Peyer's patch (tissue), 4 donors: ENCODE measurements around the gene OR2J1. TPM values are rescaled to one million over a fixed set of nuclear protein-coding genes. Genes with fewer than 3 reads are reported as not detected.

Experiments
- DNase-seq, 3 donors: peaks; one replicate each; pipeline ENCODE4 v3.0.0-alpha.2; 2017 to 2019
- H3K27ac ChIP-seq, 4 donors: fragments of 200-600 bp; sonication (generic); one replicate each; pipeline ENCODE4 v1.5.1; 2016 to 2019
- H3K27me3 ChIP-seq, 2 donors: fragments of 200-600 bp; sonication (generic); one replicate each; pipeline ENCODE4 v1.5.1; 2019
- H3K36me3 ChIP-seq, 3 donors: fragments of 200-600 bp; sonication (generic); one replicate each; pipeline ENCODE4 v1.5.1; 2016 to 2019
- H3K4me1 ChIP-seq, 4 donors: fragments of 200-600 bp; sonication (generic); one replicate each; pipeline ENCODE4 v1.5.1; 2016 to 2019
- H3K4me3 ChIP-seq, 4 donors: fragments of 200-600 bp; sonication (generic); 1 replicate in 3 of 4; 2 replicates in 1 of 4; pipeline ENCODE4 v1.5.1; 2016 to 2019; ENCODE audit warnings: mild to moderate bottlenecking in 1 of 4
- H3K9me3 ChIP-seq, 4 donors: fragments of 200-600 bp; sonication (generic); one replicate each; pipeline ENCODE4 v1.5.1; 2016 to 2019; ENCODE audit warnings: mild to moderate bottlenecking in 1 of 4
- POLR2A ChIP-seq, 2 donors: fragments of 450-650 bp; IDR thresholded peaks; one replicate each; pipeline ENCODE4 v1.5.1; 2017; ENCODE audit warnings: antibody characterized with exemption in 2 of 2, mild to moderate bottlenecking in 2 of 2, moderate library complexity in 2 of 2
- total RNA-seq, 4 donors: library from RNA; depleted of rRNA; stranded (reverse); fragments of >200 nt; gene quantifications; one replicate each; pipeline ENCODE4 v1.1.0, GENCODE V29; 2016
- TF ChIP-seq, protein P1 (sequence below), 6 experiments: fragments of 450-650 bp in 4 of 6; fragments of 200-600 bp in 2 of 6; sonication (generic) in 1 of 6; IDR thresholded peaks; one replicate each; pipeline ENCODE4 v1.5.1; 2017 to 2019; ENCODE audit warnings: antibody characterized with exemption in 6 of 6, mild to moderate bottlenecking in 3 of 6, moderate library complexity in 1 of 6

The OR2J1 gene
- total RNA-seq, result not detected

DNA sequence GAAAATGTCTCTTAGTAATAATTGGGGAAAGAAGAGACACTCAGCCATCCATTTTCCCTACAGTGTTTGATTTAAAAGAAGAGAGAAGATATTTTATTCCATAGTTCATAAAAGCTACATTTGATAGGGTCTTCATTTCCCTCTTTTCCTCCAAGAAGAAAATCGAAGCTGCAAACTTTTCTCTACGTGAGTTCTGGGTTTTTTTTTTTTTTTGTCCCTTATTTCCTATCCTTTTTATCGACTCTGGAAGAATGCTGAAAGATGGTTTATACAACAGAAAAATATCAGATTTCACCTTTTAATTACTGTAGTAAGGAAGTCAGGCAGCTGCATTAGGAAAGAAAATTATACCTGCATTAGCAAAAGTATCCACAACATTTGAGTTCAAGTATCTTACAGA is at the start of gene OR2J1:
Gene OR2J1 (plus strand): TSS at position 301 of the 400 bp plus-strand sequence. CDS start 1,453 bp downstream, outside the sequence.
- Histone ChIP-seq H3K36me3 (no peaks in the 10 kb centered on the region), H3K4me3 (no peak within 1 kb of the TSS), H3K27ac (no peak within 1 kb of the TSS), H3K9me3 (no peaks in the 10 kb centered on the region), H3K4me1 (no peaks in the 10 kb centered on the region), H3K27me3 (no peaks in the 10 kb centered on the region)
- TF ChIP-seq POLR2A (IDR thresholded peaks at IDR 0.05), result no peak
- TF ChIP-seq, protein P1, sequence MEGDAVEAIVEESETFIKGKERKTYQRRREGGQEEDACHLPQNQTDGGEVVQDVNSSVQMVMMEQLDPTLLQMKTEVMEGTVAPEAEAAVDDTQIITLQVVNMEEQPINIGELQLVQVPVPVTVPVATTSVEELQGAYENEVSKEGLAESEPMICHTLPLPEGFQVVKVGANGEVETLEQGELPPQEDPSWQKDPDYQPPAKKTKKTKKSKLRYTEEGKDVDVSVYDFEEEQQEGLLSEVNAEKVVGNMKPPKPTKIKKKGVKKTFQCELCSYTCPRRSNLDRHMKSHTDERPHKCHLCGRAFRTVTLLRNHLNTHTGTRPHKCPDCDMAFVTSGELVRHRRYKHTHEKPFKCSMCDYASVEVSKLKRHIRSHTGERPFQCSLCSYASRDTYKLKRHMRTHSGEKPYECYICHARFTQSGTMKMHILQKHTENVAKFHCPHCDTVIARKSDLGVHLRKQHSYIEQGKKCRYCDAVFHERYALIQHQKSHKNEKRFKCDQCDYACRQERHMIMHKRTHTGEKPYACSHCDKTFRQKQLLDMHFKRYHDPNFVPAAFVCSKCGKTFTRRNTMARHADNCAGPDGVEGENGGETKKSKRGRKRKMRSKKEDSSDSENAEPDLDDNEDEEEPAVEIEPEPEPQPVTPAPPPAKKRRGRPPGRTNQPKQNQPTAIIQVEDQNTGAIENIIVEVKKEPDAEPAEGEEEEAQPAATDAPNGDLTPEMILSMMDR (IDR thresholded peaks at IDR 0.05), result no peak
- DNase-seq, result no peak

GRCh38 chr6:29051680-29052079 is 47.6 kb upstream of the OR2J1 start:
- Histone ChIP-seq H3K36me3 (no peaks in the 10 kb centered on the region), H3K9me3 (no peaks in the 10 kb centered on the region), H3K4me3 (no peak overlapping the region), H3K27ac (no peak overlapping the region), H3K4me1 (no peaks in the 10 kb centered on the region), H3K27me3 (no peaks in the 10 kb centered on the region)
- DNase-seq, result no peak
- TF ChIP-seq, protein P1 (IDR thresholded peaks at IDR 0.05), result no peak
- no peak for TF ChIP-seq POLR2A (IDR thresholded peaks at IDR 0.05)

DNA sequence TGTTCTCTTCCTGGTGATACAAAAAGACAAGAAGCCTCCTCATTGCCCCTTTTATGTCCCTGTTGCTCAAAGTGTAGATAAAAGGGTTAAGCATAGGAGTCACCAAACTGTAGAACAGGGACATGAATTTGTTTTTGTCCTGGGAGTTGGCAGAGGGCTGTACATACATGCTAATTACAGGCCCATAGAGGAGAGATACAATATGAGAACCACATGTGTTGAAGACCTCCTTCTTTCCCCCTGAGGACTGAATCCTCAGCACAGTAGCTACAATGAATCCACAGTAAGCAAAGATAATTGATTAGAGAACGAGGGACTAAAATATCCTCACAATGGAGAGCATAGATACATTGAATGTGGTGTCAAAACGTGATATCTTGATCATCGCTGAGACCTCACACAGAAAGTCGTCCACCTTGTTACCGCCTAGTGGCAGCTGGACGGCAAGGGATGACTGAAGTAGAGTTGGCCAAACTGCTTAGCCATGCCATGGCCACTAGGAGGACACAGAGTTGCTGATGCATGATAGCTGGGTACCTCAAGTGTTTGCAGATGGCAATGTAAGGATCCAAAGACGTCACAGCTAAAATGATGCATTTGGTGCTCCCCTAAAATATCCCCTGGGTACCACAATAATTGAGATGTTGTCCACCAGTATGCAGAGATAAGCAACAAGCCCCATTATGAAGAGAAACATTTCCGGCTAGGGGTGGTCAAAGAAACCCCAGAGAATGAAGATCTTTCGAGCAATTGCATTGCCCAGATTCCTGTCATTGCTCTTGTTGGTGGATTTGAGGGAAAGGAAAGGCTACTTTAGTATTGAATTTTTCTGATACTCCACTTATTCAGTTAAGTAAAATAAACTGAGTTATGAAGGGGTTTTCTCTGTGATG is 27.2 kb upstream of the OR2J1 start:
- H3K4me1 ChIP-seq, result no peaks in the 10 kb centered on the region
- H3K4me3 ChIP-seq, result no peak overlapping the region
- H3K27me3 ChIP-seq, result no peaks in the 10 kb centered on the region
- H3K27ac ChIP-seq, result no peak overlapping the region
- no peak for DNase-seq
- no peaks in the 10 kb centered on the region for H3K9me3 ChIP-seq
- no peak for TF ChIP-seq POLR2A (IDR thresholded peaks at IDR 0.05)
- TF ChIP-seq, protein P1 (IDR thresholded peaks at IDR 0.05), result peak in 3 of 6 experiments; percentile 24 to 36 (median 27)
- no peaks in the 10 kb centered on the region for H3K36me3 ChIP-seq

DNA sequence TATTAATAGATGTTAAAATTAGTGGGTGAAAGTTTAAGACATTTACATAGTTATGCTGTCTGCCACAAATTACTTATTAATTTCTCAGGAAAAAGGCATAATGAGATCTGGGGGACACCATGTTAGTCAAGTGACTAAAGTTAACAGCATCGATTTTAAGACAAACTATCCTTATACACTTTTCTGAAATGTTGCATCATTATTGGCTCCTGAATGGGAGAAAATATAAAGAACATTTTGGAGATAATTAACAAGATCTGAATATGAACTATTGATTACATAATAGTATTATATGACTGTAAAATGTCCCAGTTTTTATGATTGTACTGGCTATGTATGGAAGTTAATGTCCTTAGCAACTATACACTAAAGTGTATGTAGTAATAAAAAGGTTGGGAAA is 20.1 kb upstream of the OR2J1 start:
- no peaks in the 10 kb centered on the region for H3K27me3 ChIP-seq
- no peak for DNase-seq
- no peak for TF ChIP-seq POLR2A (IDR thresholded peaks at IDR 0.05)
- TF ChIP-seq, protein P1 (IDR thresholded peaks at IDR 0.05), result no peak
- no peak overlapping the region for H3K27ac ChIP-seq
- no peaks in the 10 kb centered on the region for H3K9me3 ChIP-seq
- no peaks in the 10 kb centered on the region for H3K4me1 ChIP-seq
- no peaks in the 10 kb centered on the region for H3K36me3 ChIP-seq
- H3K4me3 ChIP-seq, result no peak overlapping the region

DNA sequence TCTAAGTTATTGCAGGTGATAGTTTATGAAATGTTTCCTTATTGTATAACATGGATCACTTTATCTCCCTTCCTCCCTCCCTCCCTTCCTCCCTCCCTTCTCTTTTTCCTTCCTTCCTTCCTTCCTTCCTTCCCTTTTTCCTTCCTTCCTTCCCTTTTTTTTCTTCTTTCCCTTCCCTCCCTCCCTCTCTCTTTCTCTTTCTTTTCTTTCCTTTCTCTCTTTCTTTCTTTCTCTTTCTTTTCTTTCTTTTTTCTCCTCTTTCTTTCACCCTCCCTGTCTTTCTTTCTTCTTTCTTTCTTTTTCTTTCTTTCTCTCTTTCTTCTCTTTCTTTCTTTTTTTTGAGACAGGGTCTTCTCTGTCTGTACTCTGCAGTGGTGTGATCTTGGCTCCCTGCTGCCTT is 18.0 kb upstream of the OR2J1 start:
- no peak for TF ChIP-seq POLR2A (IDR thresholded peaks at IDR 0.05)
- TF ChIP-seq, protein P1 (IDR thresholded peaks at IDR 0.05), result no peak
- DNase-seq, result no peak
- H3K4me3 ChIP-seq, result no peak overlapping the region

More for the DNA sequence above, 18.0 kb upstream of the OR2J1 start:
- Histone ChIP-seq H3K27me3 (no peaks in the 10 kb centered on the region), H3K36me3 (no peaks in the 10 kb centered on the region), H3K4me1 (no peaks in the 10 kb centered on the region), H3K27ac (no peak overlapping the region), H3K9me3 (no peaks in the 10 kb centered on the region)
